ENCODE results near the gene MYB.

MYB gene

DNA sequence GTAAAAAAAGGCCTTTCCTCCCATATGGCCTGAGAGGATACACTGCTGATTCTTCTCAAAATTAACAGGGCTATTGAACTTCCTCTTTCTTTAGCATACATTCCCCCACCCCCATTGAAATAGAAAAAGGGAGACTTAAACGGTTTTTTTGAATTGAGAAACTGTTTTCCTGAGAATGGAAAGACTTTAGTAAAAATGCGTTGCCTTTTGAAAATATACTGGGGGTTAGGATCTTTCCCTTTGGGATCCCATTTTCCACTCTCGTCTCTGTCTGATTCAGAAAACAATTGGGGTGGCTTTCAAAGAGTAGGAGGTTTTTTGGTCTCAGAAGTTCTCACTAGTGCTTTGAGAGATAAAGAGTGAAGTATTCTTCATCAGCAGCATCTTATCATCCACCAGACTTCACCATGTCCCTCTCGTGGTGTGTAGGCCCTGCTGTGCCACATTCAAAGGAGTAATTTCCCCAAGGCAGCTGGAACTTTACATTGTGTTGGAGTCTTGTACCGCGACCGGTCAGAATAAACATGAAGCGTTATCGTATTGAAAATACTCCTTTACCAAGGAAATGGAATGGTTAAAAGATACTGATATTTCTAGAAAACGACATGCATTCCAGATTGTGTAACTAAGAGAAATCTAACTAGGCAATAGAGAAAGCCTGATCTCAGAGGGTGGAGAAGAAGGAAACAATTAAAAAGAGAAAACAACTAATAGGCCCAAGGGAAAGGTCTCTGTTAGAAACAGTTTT, 10.6 kb downstream of the MYB start:
- Histone ChIP-seq H3K9ac (no peak overlapping the region), H3K27ac (no peak overlapping the region), H3K27me3 (ENCODE audit: control insufficient read depth, insufficient read depth, low read length) (no peaks in the 10 kb centered on the region), H3K4me2 (ENCODE audit: low read length) (no peak overlapping the region), H3K9me3 (ENCODE audit: control insufficient read depth, low read length) (no peaks in the 10 kb centered on the region), H3K4me3 (ENCODE audit: low read depth, low read length) (no peak overlapping the region), H3K36me3 (ENCODE audit: control insufficient read depth, insufficient read depth, low read length) (no peaks in the 10 kb centered on the region), H3K79me2 (no peaks in the 10 kb centered on the region), H3K4me1 (no peaks in the 10 kb centered on the region), H2AFZ (no peak overlapping the region)
- TF ChIP-seq, protein P1, sequence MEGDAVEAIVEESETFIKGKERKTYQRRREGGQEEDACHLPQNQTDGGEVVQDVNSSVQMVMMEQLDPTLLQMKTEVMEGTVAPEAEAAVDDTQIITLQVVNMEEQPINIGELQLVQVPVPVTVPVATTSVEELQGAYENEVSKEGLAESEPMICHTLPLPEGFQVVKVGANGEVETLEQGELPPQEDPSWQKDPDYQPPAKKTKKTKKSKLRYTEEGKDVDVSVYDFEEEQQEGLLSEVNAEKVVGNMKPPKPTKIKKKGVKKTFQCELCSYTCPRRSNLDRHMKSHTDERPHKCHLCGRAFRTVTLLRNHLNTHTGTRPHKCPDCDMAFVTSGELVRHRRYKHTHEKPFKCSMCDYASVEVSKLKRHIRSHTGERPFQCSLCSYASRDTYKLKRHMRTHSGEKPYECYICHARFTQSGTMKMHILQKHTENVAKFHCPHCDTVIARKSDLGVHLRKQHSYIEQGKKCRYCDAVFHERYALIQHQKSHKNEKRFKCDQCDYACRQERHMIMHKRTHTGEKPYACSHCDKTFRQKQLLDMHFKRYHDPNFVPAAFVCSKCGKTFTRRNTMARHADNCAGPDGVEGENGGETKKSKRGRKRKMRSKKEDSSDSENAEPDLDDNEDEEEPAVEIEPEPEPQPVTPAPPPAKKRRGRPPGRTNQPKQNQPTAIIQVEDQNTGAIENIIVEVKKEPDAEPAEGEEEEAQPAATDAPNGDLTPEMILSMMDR (IDR thresholded peaks at IDR 0.05): no peak

DNA sequence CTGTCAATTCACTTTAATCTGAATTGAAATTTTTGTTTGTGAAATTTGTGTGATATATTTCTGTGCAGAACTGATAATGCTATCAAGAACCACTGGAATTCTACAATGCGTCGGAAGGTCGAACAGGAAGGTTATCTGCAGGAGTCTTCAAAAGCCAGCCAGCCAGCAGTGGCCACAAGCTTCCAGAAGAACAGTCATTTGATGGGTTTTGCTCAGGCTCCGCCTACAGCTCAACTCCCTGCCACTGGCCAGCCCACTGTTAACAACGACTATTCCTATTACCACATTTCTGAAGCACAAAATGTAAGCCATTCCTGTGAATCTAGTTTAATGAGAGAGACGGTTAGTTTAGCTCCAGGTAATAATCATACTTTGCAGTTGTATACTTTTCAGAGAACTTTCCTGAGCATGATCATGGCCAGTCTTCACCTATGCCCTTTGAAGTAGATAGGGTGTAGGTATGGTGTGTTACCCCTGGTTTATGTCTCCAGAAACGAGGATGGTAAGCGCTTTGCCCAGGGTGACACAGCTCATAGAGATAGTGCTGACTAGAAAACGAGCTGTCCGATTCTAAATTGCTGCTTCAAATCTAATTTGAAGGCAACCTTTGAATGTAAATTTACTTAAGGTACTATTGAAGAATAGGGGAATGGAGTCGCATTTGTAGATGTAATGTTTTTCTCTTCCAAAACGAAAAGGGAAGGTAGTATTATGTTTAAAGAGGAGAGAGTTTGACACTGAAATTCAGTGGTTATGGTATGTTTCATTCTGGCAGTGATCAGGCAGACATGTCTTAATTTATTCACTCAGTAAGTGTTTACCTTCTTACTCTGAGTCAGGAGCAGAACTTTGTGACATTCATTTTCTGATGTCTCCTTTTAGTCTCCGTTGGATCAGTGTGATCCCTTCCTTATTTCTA, 11.4 kb downstream of the MYB start:
- TF ChIP-seq, protein P1 (IDR thresholded peaks at IDR 0.05): no peak
- Histone ChIP-seq H3K27me3 (ENCODE audit: control insufficient read depth, insufficient read depth, low read length) (no peaks in the 10 kb centered on the region), H3K9ac (no peak overlapping the region), H2AFZ (no peak overlapping the region), H3K4me2 (ENCODE audit: low read length) (no peak overlapping the region), H3K79me2 (no peaks in the 10 kb centered on the region), H3K36me3 (ENCODE audit: control insufficient read depth, insufficient read depth, low read length) (no peaks in the 10 kb centered on the region), H3K4me3 (ENCODE audit: low read depth, low read length) (no peak overlapping the region), H3K9me3 (ENCODE audit: control insufficient read depth, low read length) (no peaks in the 10 kb centered on the region), H3K27ac (no peak overlapping the region), H3K4me1 (no peaks in the 10 kb centered on the region)

DNA sequence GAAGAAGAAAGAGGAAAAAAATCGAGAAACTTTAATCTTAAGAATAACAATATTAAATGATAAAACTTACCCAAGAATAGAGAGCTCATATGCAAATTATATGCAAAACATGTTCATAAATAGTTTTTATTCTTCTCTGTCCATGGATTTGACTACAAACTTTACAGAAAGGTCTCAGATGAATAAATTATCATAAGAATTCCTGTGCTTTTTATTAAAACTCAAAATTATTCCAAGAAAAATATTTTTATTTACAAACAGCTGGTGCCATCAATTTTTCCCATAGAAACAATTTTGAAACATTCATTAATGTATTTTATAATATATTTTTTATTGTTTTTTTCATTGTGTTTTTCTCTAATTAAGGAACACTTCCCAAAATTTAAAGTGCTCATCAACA, 12.1 kb downstream of the MYB start:
- no peaks in the 10 kb centered on the region for H3K27me3 ChIP-seq (ENCODE audit: control insufficient read depth, insufficient read depth, low read length)
- no peak overlapping the region for H3K4me3 ChIP-seq (ENCODE audit: low read depth, low read length)
- H3K9me3 ChIP-seq (ENCODE audit: control insufficient read depth, low read length): no peaks in the 10 kb centered on the region
- no peak overlapping the region for H3K4me2 ChIP-seq (ENCODE audit: low read length)
- H3K9ac ChIP-seq: no peak overlapping the region
- TF ChIP-seq, protein P1 (IDR thresholded peaks at IDR 0.05): no peak
- no peak overlapping the region for H3K27ac ChIP-seq
- H2AFZ ChIP-seq: no peak overlapping the region
- no peaks in the 10 kb centered on the region for H3K36me3 ChIP-seq (ENCODE audit: control insufficient read depth, insufficient read depth, low read length)
- no peaks in the 10 kb centered on the region for H3K4me1 ChIP-seq
- no peaks in the 10 kb centered on the region for H3K79me2 ChIP-seq

DNA sequence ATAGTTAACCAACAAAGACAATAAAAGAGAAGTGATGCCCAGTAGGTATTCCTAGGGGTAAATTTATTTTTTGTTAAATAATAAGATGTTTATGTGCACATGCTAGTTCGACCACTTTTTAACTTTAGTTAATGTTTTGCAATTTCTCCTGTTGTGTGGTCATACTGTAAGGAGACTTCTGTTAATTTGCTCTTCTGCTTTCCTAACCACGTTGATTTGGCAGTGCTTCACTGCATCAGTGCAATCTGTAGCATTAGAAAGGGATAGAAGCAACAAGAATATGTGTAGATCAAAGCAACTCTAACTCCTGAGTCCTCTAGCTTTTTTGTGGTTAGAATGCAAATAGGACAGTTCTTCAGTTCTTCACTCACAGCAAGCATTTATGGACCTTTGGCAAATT, 13.9 kb downstream of the MYB start:
- TF ChIP-seq, protein P1 (IDR thresholded peaks at IDR 0.05): no peak
- no peaks in the 10 kb centered on the region for H3K79me2 ChIP-seq
- no peaks in the 10 kb centered on the region for H3K27me3 ChIP-seq (ENCODE audit: control insufficient read depth, insufficient read depth, low read length)
- no peaks in the 10 kb centered on the region for H3K4me1 ChIP-seq
- H3K4me3 ChIP-seq (ENCODE audit: low read depth, low read length): no peak overlapping the region
- H2AFZ ChIP-seq: no peak overlapping the region
- no peaks in the 10 kb centered on the region for H3K9me3 ChIP-seq (ENCODE audit: control insufficient read depth, low read length)
- H3K27ac ChIP-seq: no peak overlapping the region
- no peaks in the 10 kb centered on the region for H3K36me3 ChIP-seq (ENCODE audit: control insufficient read depth, insufficient read depth, low read length)
- no peak overlapping the region for H3K4me2 ChIP-seq (ENCODE audit: low read length)
- H3K9ac ChIP-seq: no peak overlapping the region

Measured in parathyroid adenoma (tissue), 2 donors.